Neural progenitor cell (in vitro differentiated cells): ENCODE results near the gene DHX34. TPM values are rescaled to one million over a fixed set of nuclear protein-coding genes. Genes with fewer than 3 reads are reported as not detected.

Experiments used
- DNase-seq: peaks from one replicate; pipeline ENCODE4 v3.0.0-alpha.2; 2016; ENCODE audit warnings: low spot score
- H2AFZ ChIP-seq: fragments of 200-600 bp; sonication (generic); replicated peaks from 2 replicates; pipeline ENCODE4 v1.6.1; 2016; ENCODE audit warnings: antibody characterized with exemption
- H3F3A ChIP-seq: fragments of 200-600 bp; sonication (generic); 2 replicates; pipeline ENCODE4 v1.6.1; 2016; ENCODE audit warnings: antibody characterized with exemption, low read depth
- H3K27ac ChIP-seq: fragments of 200-600 bp; sonication (generic); 2 replicates; pipeline ENCODE4 v1.5.1; 2016; ENCODE audit warnings: mild to moderate bottlenecking
- H3K27me3 ChIP-seq: fragments of 200-600 bp; sonication (generic); 2 replicates; pipeline ENCODE4 v1.6.1; 2016; ENCODE audit warnings: mild to moderate bottlenecking, moderate library complexity
- H3K36me3 ChIP-seq: fragments of 200-600 bp; sonication (generic); 2 replicates; pipeline ENCODE4 v1.5.1; 2016
- H3K4me1 ChIP-seq: fragments of 200-600 bp; sonication (generic); 2 replicates; pipeline ENCODE4 v1.6.1; 2016; ENCODE audit warnings: mixed run types
- H3K4me2 ChIP-seq: fragments of 200-600 bp; sonication (generic); 2 replicates; pipeline ENCODE4 v1.6.1; 2016
- H3K4me3 ChIP-seq: fragments of 200-600 bp; sonication (generic); 2 replicates; pipeline ENCODE4 v1.5.1; 2016
- H3K79me2 ChIP-seq: fragments of 200-600 bp; sonication (generic); 2 replicates; pipeline ENCODE4 v1.6.1; 2016; ENCODE audit warnings: low read depth
- H3K9ac ChIP-seq: fragments of 200-600 bp; sonication (generic); 2 replicates; pipeline ENCODE4 v1.6.1; 2016
- H3K9me3 ChIP-seq: fragments of 200-600 bp; sonication (generic); 2 replicates; pipeline ENCODE4 v1.5.1; 2016; ENCODE audit warnings: low read depth
- H4K20me1 ChIP-seq: fragments of 200-600 bp; sonication (generic); 2 replicates; pipeline ENCODE4 v1.6.1; 2016; ENCODE audit warnings: low read depth
- H3K27ac Mint-ChIP-seq: 3 replicates; pipeline ENCODE4 v1.8.0; 2021; ENCODE audit warnings: mixed read lengths
- H3K27me3 Mint-ChIP-seq: 2 replicates; pipeline ENCODE4 v1.8.0; 2022; ENCODE audit warnings: low read depth, mild to moderate bottlenecking, inconsistent platforms, moderate library complexity, mixed read lengths; ENCODE audit not compliant: insufficient read depth
- H3K36me3 Mint-ChIP-seq: 3 replicates; pipeline ENCODE4 v1.8.0; 2021; ENCODE audit warnings: mixed read lengths
- H3K4me1 Mint-ChIP-seq: 3 replicates; pipeline ENCODE4 v1.8.0; 2021; ENCODE audit warnings: mixed read lengths
- H3K4me3 Mint-ChIP-seq: 3 replicates; pipeline ENCODE4 v1.8.0; 2021; ENCODE audit warnings: mild to moderate bottlenecking, moderate library complexity, mixed read lengths
- H3K9me3 Mint-ChIP-seq: 3 replicates; pipeline ENCODE4 v1.8.0; 2020; ENCODE audit warnings: mixed read lengths
- CTCF ChIP-seq: fragments of 200-600 bp; sonication (generic); IDR thresholded peaks from 2 replicates; pipeline ENCODE4 v1.5.1; 2017; ENCODE audit warnings: antibody characterized with exemption, mild to moderate bottlenecking
- EZH2 ChIP-seq: fragments of 200-600 bp; sonication (generic); IDR thresholded peaks from 2 replicates; pipeline ENCODE4 v1.6.1; 2017; ENCODE audit warnings: antibody characterized with exemption, mild to moderate bottlenecking, moderate library complexity
- EZH2phosphoT487 ChIP-seq: fragments of 200-600 bp; sonication (generic); IDR thresholded peaks from 2 replicates; pipeline ENCODE4 v1.6.1; 2017; ENCODE audit warnings: antibody characterized with exemption
- total RNA-seq: library from RNA; depleted of rRNA; stranded (reverse); fragments of >200 nt; gene quantifications from 2 replicates; pipeline ENCODE4 v1.2.3, GENCODE V29; 2015; ENCODE audit warnings: low replicate concordance

DHX34 gene
- total RNA-seq, 1 donor from 2014 or later, result 12.3 TPM

GRCh38 chr19:47303966-47304365 lies 45.1 kb upstream of the DHX34 start:
- H3K36me3 Mint-ChIP-seq, result peaks cover 3% of the 10 kb centered on the region
- Histone ChIP-seq H3K4me1 (no peaks in the 10 kb centered on the region), H3K27me3 (peaks cover 6% of the 10 kb centered on the region), H3K4me2 (no peak overlapping the region), H4K20me1 (no peaks in the 10 kb centered on the region), H3K36me3 (no peaks in the 10 kb centered on the region), H3K79me2 (no peaks in the 10 kb centered on the region), H3K27ac (no peak overlapping the region), H3K9me3 (no peaks in the 10 kb centered on the region), H3K9ac (no peak overlapping the region), H3K4me3 (no peak overlapping the region), H3F3A (no peaks in the 10 kb centered on the region), H2AFZ (no peak overlapping the region)
- no peak for DNase-seq
- TF ChIP-seq CTCF, result no peak
- no peak for TF ChIP-seq EZH2phosphoT487
- no peak for TF ChIP-seq EZH2
- no peaks in the 10 kb centered on the region for H3K9me3 Mint-ChIP-seq
- H3K4me3 Mint-ChIP-seq, result no peak overlapping the region
- peaks cover 12% of the 10 kb centered on the region for H3K27me3 Mint-ChIP-seq
- H3K4me1 Mint-ChIP-seq, result peaks cover 5% of the 10 kb centered on the region
- H3K27ac Mint-ChIP-seq, result no peak overlapping the region

- Mint-ChIP-seq H3K27me3 (peaks cover 12% of the 10 kb centered on the region), H3K4me3 (peak overlapping the region; percentile 41), H3K9me3 (no peaks in the 10 kb centered on the region), H3K36me3 (peaks cover 3% of the 10 kb centered on the region), H3K4me1 (peaks cover 5% of the 10 kb centered on the region), H3K27ac (no peak overlapping the region)
- TF ChIP-seq EZH2phosphoT487, result no peak
- peak; percentile 99 for TF ChIP-seq CTCF
- Histone ChIP-seq H3K9ac (no peak overlapping the region), H3K27me3 (peaks cover 6% of the 10 kb centered on the region), H4K20me1 (no peaks in the 10 kb centered on the region), H3K9me3 (no peaks in the 10 kb centered on the region), H3K36me3 (no peaks in the 10 kb centered on the region), H3K4me3 (no peak overlapping the region), H3K4me2 (no peak overlapping the region), H2AFZ (no peak overlapping the region), H3K79me2 (no peaks in the 10 kb centered on the region), H3F3A (no peaks in the 10 kb centered on the region), H3K4me1 (no peaks in the 10 kb centered on the region), H3K27ac (no peak overlapping the region)
- peak; percentile 74 for DNase-seq
Observed at GRCh38 chr19:47305309-47305751, 43.8 kb upstream of the DHX34 start.

GRCh38 chr19:47306303-47306702 lies 42.8 kb upstream of the DHX34 start:
- Histone ChIP-seq H3F3A (no peaks in the 10 kb centered on the region), H3K79me2 (no peaks in the 10 kb centered on the region), H3K4me1 (no peaks in the 10 kb centered on the region), H4K20me1 (no peaks in the 10 kb centered on the region), H3K4me3 (no peak overlapping the region), H3K9me3 (no peaks in the 10 kb centered on the region), H2AFZ (no peak overlapping the region), H3K27me3 (peaks cover 6% of the 10 kb centered on the region), H3K27ac (no peak overlapping the region), H3K4me2 (no peak overlapping the region), H3K9ac (no peak overlapping the region), H3K36me3 (no peaks in the 10 kb centered on the region)
- Mint-ChIP-seq H3K36me3 (peaks cover 3% of the 10 kb centered on the region), H3K27me3 (peaks cover 12% of the 10 kb centered on the region), H3K27ac (no peak overlapping the region), H3K9me3 (no peaks in the 10 kb centered on the region), H3K4me3 (no peak overlapping the region), H3K4me1 (peaks cover 5% of the 10 kb centered on the region)
- TF ChIP-seq EZH2phosphoT487, result no peak
- no peak for TF ChIP-seq EZH2
- TF ChIP-seq CTCF, result no peak
- DNase-seq, result no peak
